GM18517 (cell line): ENCODE data around the gene SMCP.

Experiments used
- ATAC-seq: cut with Tn5 transposase; IDR thresholded peaks from one replicate; pipeline ENCODE4 v1.9.1; 2021; ENCODE audit warnings: mild to moderate bottlenecking, moderate library complexity; ENCODE audit not compliant: unreplicated experiment

Gene SMCP

GRCh38 chr1:152886085-152886484 lies 8.0 kb downstream of the SMCP start:
- no peak for ATAC-seq

- no peak for ATAC-seq
Measured at GRCh38 chr1:152886758-152887409, 8.8 kb downstream of the SMCP start.

GRCh38 chr1:152888126-152888525 lies 10.0 kb downstream of the SMCP start:
- no peak for ATAC-seq

- no peak for ATAC-seq
Measured at GRCh38 chr1:152899027-152899426, 20.9 kb downstream of the SMCP start.

- ATAC-seq, result no peak
Measured at GRCh38 chr1:152899883-152900282, 21.8 kb downstream of the SMCP start.

- no peak for ATAC-seq
Measured at GRCh38 chr1:152901631-152902030, 23.5 kb downstream of the SMCP start.

- no peak for ATAC-seq
Measured at GRCh38 chr1:152902636-152903035, 24.5 kb downstream of the SMCP start.

- no peak for ATAC-seq
Measured at GRCh38 chr1:152904688-152905440, 26.7 kb downstream of the SMCP start.

GRCh38 chr1:152906023-152906565 lies 28.0 kb downstream of the SMCP start:
- ATAC-seq, result no peak

GRCh38 chr1:152907686-152908601 lies 29.8 kb downstream of the SMCP start, which contains the start of gene IVL:
IVL (plus strand) TSS chr1:152908546; CDS start chr1:152909798, 1,252 bp downstream.
- ATAC-seq, result no peak

- ATAC-seq, result no peak
Measured at GRCh38 chr1:152909206-152909605, 31.1 kb downstream of the SMCP start.

- ATAC-seq, result no peak
Measured at GRCh38 chr1:152912471-152912870, 34.3 kb downstream of the SMCP start.

GRCh38 chr1:152912900-152913299 lies 34.8 kb downstream of the SMCP start:
- no peak for ATAC-seq

- no peak for ATAC-seq
Measured at GRCh38 chr1:152917794-152918193, 39.7 kb downstream of the SMCP start.

GRCh38 chr1:152919071-152919470 lies 40.9 kb downstream of the SMCP start:
- ATAC-seq, result no peak

GRCh38 chr1:152924191-152924590 lies 46.1 kb downstream of the SMCP start:
- no peak for ATAC-seq

- no peak for ATAC-seq
Measured at GRCh38 chr1:152926091-152926490, 48.0 kb downstream of the SMCP start.

- no peak for ATAC-seq
Measured at GRCh38 chr1:152928671-152929070, 50.5 kb downstream of the SMCP start.

GRCh38 chr1:152932170-152932811 lies 54.2 kb downstream of the SMCP start:
- ATAC-seq, result no peak

- ATAC-seq, result no peak
Measured at GRCh38 chr1:152933196-152933595, 55.1 kb downstream of the SMCP start.
